SJSA1 (cell line): ENCODE measurements around the gene DECR2. TPM values are rescaled to one million over a fixed set of nuclear protein-coding genes. Genes with fewer than 3 reads are reported as not detected.
"Not testable (repeated sequence)": the region's sequence is repeated elsewhere in the genome, so short reads cannot be mapped to it uniquely, and the experiment has no call there.

Experiments
- DNase-seq, 2 experiments: peaks; one replicate each; pipeline ENCODE4 v3.0.0-alpha.2; 2015 to 2020; ENCODE audit warnings: low spot score in 2 of 2, low read depth in 1 of 2
- H3K27ac ChIP-seq: fragments of 250-450 bp; sonication (Bioruptor Pico); 2 replicates; pipeline ENCODE4 v1.5.1; 2020; ENCODE audit warnings: mild to moderate bottlenecking, moderate library complexity
- H3K27me3 ChIP-seq: fragments of 250-450 bp; sonication (Bioruptor Pico); replicated peaks from 2 replicates; pipeline ENCODE4 v1.5.1; 2020; ENCODE audit warnings: mild to moderate bottlenecking, moderate library complexity
- H3K36me3 ChIP-seq: fragments of 250-450 bp; sonication (Bioruptor Pico); 2 replicates; pipeline ENCODE4 v1.5.1; 2020; ENCODE audit warnings: mild to moderate bottlenecking
- H3K4me1 ChIP-seq: fragments of 250-450 bp; sonication (Bioruptor Pico); replicated peaks from 2 replicates; pipeline ENCODE4 v1.6.1; 2021; ENCODE audit warnings: mild to moderate bottlenecking
- H3K4me3 ChIP-seq: fragments of 250-450 bp; sonication (Bioruptor Pico); 2 replicates; pipeline ENCODE4 v1.5.1; 2020; ENCODE audit warnings: mild to moderate bottlenecking
- H3K9me3 ChIP-seq: fragments of 250-450 bp; sonication (Bioruptor Pico); replicated peaks from 2 replicates; pipeline ENCODE4 v1.5.1; 2020; ENCODE audit warnings: mild to moderate bottlenecking
- total RNA-seq: library from RNA; depleted of rRNA; stranded (reverse); fragments of >200 nt; shearing (Covaris generic); gene quantifications from 2 replicates; pipeline ENCODE4 v1.2.3, GENCODE V29; 2014

Gene DECR2
- total RNA-seq, 1 experiment from 2014 or later = 5.8 TPM

DNA sequence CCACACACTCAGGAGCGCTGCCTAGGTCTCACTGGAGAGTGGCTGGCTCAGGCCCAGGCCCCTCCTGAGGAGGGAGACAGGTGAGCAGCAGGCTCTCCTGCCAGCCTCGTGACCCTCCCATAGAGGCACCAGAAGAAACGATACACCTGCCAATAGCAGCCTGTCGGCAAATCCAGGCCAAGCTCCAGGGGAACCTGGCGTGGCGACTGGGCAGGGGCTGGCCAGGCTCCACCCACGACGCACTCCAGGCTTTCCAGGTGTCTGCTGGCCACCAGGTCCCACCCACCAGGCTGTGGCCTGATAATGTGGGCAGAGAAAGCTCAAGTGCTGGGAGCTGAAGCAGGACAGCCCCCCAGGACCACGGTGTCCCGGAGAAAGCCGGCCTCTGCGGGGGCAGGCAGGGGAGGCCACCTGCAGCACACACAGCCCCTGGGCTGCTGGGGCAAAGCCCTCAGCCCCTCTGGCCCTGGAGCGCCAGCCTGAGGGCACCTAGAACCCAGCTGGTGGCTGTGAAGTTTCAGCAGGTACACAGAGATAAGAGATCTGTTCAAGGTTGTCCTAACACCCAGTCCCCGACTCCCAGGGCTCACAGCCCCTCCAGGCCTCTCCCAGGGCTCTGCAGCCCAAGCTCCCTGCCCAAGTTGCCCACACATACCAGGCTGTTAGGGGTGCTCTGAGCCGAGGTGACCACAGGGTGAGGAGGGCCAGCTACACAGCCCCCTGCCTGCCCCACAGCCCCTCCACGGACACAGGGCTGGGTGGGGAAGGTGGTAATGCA lies 22.3 kb upstream of the DECR2 start:
- DNase-seq = no peak
- H3K9me3 ChIP-seq = no peaks in the 10 kb centered on the region
- H3K27ac ChIP-seq = no peak overlapping the region
- no peak overlapping the region for H3K4me3 ChIP-seq
- H3K4me1 ChIP-seq = peaks cover 13% of the 10 kb centered on the region
- no peaks in the 10 kb centered on the region for H3K27me3 ChIP-seq
- H3K36me3 ChIP-seq = peaks cover 48% of the 10 kb centered on the region

DNA sequence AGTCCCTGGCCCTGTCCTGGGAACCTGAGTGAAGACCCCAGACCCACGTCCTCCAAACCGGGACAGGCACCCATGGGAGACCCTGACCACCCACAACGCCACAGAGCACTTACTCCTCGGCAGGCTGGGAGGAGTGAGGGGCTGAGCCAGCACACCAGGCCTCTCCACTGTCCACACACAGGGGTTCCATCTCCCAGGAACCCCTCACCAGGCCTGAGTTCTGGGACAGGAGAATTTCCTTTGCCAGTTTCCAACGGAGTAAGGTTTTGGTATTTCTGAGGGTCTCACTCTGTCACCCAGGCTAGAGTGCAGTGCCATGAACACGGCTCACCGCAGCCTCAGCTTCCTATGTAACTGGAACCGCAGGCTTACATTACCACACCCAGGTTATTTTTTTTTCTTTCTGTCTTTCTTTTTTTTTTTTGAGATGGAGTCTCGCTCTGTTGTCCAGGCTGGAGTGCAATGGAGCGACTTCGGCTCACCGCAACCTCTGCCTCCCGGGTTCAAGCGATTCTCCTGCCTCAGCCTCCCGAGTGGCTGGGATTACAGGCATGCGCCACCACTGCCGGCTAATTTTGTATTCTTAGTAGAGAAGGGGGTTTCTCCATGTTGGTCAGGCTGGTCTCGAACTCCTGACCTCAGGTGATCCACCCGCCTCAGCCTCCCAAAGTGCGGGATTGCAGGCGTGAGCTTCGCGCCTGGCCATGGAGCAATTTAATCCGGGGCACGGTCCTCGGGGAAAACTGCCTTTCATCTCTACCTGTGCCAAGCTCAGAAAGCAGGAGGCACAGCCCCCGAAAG lies 21.5 kb upstream of the DECR2 start:
- Histone ChIP-seq H3K27me3 (no peaks in the 10 kb centered on the region), H3K27ac (no peak overlapping the region), H3K4me3 (no peak overlapping the region; the same call in 1 of the 2 replicates), H3K9me3 (no peaks in the 10 kb centered on the region), H3K4me1 (peaks cover 13% of the 10 kb centered on the region), H3K36me3 (peaks cover 40% of the 10 kb centered on the region)
- DNase-seq = no peak

DNA sequence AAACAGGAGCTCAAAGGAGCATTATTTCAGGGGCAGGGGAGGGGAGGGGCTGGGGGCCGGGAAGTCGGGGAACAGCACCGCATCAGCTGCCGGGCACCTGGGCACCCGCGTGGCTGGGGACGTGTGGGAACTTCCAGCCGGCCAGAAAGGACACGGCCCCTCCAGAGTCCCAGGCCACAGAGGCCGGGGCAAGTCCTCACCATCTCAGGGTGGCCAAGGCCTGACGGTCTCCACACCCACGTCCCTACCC lies 21.0 kb upstream of the DECR2 start:
- Histone ChIP-seq H3K4me1 (peaks cover 13% of the 10 kb centered on the region), H3K27ac (no peak overlapping the region), H3K9me3 (no peaks in the 10 kb centered on the region), H3K36me3 (peaks cover 39% of the 10 kb centered on the region), H3K27me3 (no peaks in the 10 kb centered on the region), H3K4me3 (peak overlapping the region; percentile 66)
- no peak for DNase-seq

DNA sequence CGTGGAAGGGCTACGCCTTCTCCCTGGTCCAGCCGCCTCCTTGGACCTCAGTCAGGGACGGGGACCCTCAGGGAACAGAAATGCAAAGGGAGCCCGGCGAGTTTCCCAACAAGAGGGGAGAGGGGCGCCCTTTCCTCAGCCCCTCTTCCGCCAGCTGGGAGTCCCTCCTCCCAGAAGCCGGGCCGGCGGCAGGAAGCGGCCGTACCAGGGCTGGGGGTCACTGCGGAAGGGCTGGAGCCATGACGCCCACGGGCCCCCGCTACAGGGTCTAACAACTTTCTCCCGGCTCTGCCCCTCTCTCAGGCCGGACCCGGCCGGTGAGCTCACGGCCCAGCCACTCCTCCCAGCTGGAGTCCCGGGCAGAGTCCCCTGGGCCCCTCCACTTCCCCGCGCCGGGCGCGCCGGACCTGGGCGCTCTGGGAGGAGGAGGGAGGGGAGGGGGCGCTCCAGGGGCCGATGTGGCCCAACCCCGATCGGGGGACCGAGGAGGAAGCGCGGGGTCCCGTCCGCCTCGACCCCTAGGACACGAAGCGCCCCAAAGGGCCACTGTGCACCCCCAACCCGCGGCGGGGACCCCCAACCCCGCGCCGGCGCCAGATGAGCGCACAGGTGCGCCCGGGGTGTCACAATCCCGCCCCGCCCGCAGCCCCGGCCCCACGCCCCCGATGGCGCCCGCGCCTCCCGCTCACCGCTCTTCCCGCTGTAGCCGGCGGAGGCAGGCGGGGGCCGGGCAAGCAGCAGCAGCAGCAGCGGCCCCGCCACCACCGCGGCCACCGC lies 20.5 kb upstream of the DECR2 start:
- peaks cover 13% of the 10 kb centered on the region for H3K4me1 ChIP-seq
- 0 out of 2 replicates have a peak overlapping the region, but pooled peaks have one; percentile 18 for H3K27ac ChIP-seq
- no peak for DNase-seq
- H3K4me3 ChIP-seq = peak overlapping the region; percentile 66
- no peaks in the 10 kb centered on the region for H3K27me3 ChIP-seq
- peaks cover 34% of the 10 kb centered on the region for H3K36me3 ChIP-seq
- no peaks in the 10 kb centered on the region for H3K9me3 ChIP-seq

DNA sequence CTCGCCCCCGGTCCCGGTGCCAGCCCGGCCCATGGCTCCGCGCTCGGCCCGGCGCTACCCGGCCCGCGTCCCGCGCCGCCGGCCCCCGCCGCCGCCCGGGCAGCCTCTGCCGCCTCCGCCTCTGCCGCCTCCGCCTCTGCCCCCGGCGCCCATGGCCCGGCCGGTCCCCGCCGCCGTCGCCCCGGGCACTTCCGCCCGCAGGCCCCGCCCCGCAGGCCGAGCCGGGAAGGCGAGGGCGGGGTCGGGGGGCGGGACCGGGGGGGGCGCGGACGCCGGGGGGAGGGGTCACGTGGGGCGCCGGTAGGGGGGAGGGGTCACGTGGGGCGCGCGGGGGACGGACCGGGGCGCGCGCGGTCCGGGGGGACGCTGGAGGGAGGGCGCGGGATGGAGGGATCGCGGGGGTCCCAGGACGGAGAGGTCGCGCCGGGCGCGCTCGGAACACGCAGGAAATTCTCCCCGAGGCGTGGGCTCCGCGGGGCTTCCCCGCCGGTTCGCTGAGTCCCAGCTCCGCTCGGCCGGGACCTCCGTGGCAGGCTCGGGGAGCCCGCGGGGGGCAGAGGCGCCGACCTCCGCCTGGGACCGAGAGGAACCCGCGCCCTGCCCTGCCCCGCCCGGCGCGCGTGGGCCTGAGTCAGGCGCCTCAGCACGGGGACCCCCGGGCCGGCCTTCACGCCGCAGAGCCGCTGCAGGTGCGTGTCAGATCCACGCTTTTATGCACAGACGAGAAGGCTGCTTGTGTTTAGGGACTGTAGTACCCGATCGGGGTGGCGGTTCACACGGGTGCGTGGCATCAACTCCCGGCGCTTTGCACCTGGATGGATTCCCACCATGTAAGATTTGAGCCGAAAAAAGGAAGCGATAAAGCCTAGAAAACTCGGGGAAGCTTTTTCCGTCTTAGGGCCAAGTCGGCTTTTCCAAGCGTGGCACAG lies 19.6 kb upstream of the DECR2 start, which contains the start of gene PGAP6:
TSS of gene PGAP6 (minus strand) at position 190 of the 929 bp plus-strand sequence. CDS start at position 33, 157 bp downstream.
- Histone ChIP-seq H3K4me3 (peak within 1 kb of the TSS; percentile 66), H3K9me3 (no peaks in the 10 kb centered on the region), H3K36me3 (peaks cover 25% of the 10 kb centered on the region), H3K27me3 (no peaks in the 10 kb centered on the region), H3K4me1 (peaks cover 13% of the 10 kb centered on the region), H3K27ac (0 out of 2 replicates have a peak within 1 kb of the TSS, but pooled peaks have one; percentile 18)
- no peak for DNase-seq

DNA sequence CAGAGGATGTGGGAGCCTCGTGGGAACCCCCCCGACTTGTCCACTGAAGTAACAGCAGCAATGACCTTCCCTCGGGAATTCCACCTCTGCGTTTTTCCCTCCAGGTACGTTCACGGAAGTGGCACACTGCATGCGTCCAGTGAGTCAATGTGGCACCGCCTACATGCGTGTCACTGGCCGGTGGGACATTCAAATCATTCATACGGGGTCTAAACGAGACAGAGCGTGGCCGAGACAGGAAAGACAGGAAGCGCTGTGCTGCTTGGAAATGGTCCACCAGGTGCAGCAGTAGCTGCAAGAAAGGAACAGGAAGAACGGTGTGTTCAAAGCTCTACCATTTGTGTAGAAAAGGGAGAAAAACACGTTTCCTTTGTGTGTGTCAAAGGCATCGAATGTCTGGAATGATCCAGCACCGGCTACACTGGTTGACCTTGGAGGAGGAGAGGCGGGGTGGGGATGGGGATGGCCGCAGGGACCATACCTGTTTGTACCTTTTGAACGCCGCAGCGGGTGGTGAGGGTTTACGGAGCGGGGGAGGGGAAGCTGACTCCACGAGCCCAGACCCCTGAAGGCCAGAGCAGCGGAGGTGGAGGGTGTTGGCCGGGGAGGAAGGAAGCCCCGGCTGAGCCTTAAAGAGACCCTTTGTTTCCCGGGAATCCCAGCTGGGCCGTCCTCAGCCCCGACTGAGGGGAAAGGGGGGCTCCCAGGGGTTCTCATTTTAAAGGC lies 18.2 kb upstream of the DECR2 start:
- Histone ChIP-seq H3K4me1 (peaks cover 13% of the 10 kb centered on the region), H3K9me3 (no peaks in the 10 kb centered on the region), H3K4me3 (no peak overlapping the region), H3K36me3 (peaks cover 18% of the 10 kb centered on the region), H3K27me3 (no peaks in the 10 kb centered on the region), H3K27ac (no peak overlapping the region)
- no peak for DNase-seq

DNA sequence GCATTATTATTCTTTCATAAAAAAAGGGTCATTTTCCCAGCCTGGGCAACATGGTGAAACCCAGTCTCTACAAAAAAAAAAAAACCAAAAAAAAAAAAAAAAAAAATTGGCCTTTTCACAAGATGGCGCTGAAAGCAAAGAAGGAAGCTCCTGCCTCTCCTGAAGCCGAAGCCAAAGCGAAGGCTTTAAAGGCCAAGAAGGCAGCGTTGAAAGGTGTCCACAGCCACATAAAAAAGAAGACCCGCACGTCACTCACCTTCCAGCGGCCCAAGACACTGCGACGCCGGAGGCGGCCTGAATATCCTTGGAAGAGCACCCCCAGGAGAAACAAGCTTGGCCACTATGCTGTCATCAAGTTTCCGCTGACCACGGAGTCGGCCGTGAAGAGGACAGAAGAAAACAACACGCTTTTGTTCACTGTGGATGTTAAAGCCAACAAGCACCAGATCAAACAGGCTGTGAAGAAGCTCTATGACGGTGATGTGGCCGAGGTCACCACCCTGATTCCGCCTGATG lies 15.0 kb upstream of the DECR2 start:
- Histone ChIP-seq H3K4me3 (no peak overlapping the region), H3K9me3 (no peaks in the 10 kb centered on the region), H3K4me1 (peaks cover 5% of the 10 kb centered on the region), H3K36me3 (peaks cover 3% of the 10 kb centered on the region; the same call in 1 of the 2 replicates), H3K27me3 (no peaks in the 10 kb centered on the region), H3K27ac (no peak overlapping the region)
- no peak for DNase-seq

DNA sequence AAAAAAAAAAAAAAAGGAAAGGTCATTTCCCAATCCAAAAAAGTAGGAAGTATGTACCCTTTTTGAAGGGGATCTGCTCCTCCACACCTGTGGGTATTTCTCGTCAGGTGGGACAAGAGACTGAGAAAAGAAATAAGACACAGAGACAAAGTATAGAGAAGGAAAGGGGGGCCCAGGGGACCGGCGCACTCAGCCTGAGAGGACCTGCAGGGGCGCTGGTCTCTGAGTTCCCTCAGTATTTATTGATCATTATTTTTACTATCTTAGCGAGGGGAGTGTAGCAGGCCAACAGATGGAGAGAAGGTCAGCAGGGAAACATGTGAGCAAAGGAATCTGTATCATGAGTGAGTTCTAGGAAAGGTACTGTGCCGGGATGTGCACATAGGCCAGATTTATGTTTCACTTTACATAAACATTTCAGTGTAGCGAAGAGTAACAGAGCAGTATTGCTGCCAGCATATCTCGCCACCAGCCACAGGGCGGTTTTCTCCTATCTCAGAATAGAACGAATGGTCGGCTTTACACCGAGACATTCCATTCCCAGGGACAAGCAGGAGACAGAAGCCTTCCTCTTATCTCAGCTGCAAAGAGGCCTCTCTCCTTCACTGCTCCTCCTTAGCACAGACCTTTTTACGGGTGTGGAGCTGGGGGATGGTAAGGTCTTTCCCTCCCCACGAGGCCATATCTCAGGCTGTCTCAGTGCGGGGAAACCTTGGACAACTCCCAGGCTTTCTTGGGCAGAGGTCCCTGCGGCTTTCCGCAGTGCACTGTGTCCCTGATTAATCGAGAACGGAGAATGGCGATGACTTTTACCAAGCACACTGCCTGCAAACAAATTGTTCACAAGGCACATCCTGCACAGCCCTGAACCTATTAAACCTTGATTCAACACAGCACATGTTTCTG lies 13.7 kb upstream of the DECR2 start:
- H3K9me3 ChIP-seq, H3K27ac ChIP-seq, DNase-seq, H3K4me3 ChIP-seq, H3K36me3 ChIP-seq, H3K27me3 ChIP-seq, H3K4me1 ChIP-seq: not testable (repeated sequence)

DNA sequence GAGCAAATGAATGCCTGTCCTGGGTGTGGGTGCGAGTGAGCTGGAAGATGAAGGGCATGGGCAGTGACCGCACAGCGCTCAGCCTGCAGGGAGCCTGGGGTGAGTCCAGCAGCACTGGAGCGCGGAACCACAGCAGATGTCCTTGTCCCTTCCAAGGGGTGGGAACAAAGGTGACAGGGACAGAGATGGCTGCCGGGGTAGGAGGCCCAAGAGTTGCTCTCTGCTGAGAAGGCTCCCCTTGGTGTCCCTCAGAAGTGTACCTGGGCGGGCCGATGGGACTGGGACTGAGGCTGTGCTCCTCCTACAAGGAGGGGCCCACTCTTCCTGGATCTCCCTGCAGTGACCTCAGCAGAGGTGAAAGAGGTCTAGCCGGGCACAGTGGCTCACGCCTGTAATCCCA lies 12.3 kb upstream of the DECR2 start:
- Histone ChIP-seq H3K4me3 (no peak overlapping the region), H3K4me1 (no peaks in the 10 kb centered on the region), H3K9me3 (peaks cover 4% of the 10 kb centered on the region; the same call in 1 of the 2 replicates), H3K27ac (no peak overlapping the region), H3K36me3 (no peaks in the 10 kb centered on the region), H3K27me3 (no peaks in the 10 kb centered on the region)
- DNase-seq = no peak

DNA sequence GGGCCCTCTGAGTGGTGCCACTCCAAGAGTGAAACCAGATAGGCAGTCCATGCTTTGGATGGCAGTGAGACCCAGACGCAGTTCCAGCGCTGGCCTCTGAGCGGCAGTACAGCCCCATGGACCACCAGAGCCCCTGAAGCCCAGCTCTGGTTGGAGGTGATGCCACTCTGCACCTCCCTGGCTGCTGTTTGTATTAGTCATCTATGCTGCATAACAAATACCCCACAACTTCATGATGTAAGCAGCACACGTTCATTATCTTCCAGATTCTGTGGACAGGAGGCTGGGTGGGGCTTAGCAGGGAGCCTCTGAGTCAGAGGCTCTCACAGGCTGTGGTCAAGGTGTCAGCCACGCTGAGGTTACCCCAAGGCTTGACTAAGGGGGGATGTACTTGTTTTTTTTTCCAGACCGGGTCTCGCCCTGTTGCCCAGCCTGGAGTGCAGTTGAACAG lies 9.8 kb upstream of the DECR2 start:
- Histone ChIP-seq H3K36me3 (no peaks in the 10 kb centered on the region), H3K27ac (no peak overlapping the region), H3K4me1 (peaks cover 9% of the 10 kb centered on the region), H3K9me3 (peaks cover 4% of the 10 kb centered on the region; the same call in 1 of the 2 replicates), H3K4me3 (no peak overlapping the region), H3K27me3 (no peaks in the 10 kb centered on the region)
- DNase-seq = peak; percentile 58 to 79

DNA sequence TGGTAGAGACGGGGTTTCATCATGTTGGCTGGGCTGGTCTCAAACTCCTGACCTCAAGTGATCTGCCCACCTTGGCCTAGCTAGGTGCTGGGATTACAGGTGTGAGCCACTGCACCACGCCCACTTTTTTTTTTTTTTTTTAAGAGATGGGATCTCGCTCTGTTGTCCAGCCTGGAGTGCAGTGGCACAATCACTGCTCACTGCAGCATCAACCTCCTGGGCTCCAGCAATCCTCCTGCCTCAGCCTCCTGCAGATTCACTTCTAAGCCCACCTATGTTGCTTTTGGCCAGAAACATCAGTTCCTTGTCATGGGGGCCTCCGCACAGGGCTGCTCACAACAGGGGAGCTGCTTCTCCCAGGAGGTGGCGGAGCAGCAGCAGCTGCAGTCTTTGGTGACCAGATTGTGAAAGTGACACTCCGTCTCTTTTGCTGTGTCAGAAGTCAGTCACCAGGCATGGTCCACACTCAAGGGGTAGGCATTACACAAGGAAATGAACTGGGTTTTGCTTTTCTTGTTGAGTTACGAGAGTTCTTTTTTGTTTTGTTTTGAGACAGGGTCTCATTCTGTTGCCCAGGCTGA lies 9.1 kb upstream of the DECR2 start:
- Histone ChIP-seq H3K9me3 (peaks cover 4% of the 10 kb centered on the region; the same call in 1 of the 2 replicates), H3K4me3 (no peak overlapping the region), H3K4me1 (peaks cover 9% of the 10 kb centered on the region), H3K27me3 (no peaks in the 10 kb centered on the region), H3K36me3 (no peaks in the 10 kb centered on the region), H3K27ac (no peak overlapping the region)
- DNase-seq = no peak
